Effector memory CD8-positive, alpha-beta T cell (primary cell): Measurements from ENCODE around the gene SLC22A17.

ENCODE experiments used
- ATAC-seq: fragments of 150-1000 bp; cut with Tn5 transposase; replicated peaks from 2 replicates; pipeline ENCODE4 v1.10.0; 2021; ENCODE audit warnings: mild to moderate bottlenecking, moderate library complexity
- DNase-seq, 3 experiments: peaks; one replicate each; pipeline ENCODE4 v3.0.0; 2021
- H3K27ac Mint-ChIP-seq, 2 donors: one replicate each; pipeline ENCODE4 v1.8.0; 2022; ENCODE audit warnings: mild to moderate bottlenecking in 2 of 2, mixed read lengths in 2 of 2, moderate library complexity in 2 of 2
- H3K27me3 Mint-ChIP-seq, 2 donors: one replicate each; pipeline ENCODE4 v1.8.0; 2022; ENCODE audit warnings: mixed read lengths in 2 of 2
- H3K36me3 Mint-ChIP-seq: one replicate; pipeline ENCODE4 v1.8.0; 2022; ENCODE audit warnings: mild to moderate bottlenecking, moderate library complexity, mixed read lengths; ENCODE audit not compliant: insufficient read depth
- H3K4me1 Mint-ChIP-seq, 2 donors: one replicate each; pipeline ENCODE4 v1.8.0; 2022; ENCODE audit warnings: low read depth in 2 of 2, mixed read lengths in 2 of 2
- H3K4me3 Mint-ChIP-seq, 2 donors: one replicate each; pipeline ENCODE4 v1.8.0; 2022; ENCODE audit warnings: mild to moderate bottlenecking in 2 of 2, mixed read lengths in 2 of 2, moderate library complexity in 2 of 2
- H3K9me3 Mint-ChIP-seq, 2 donors: one replicate each; pipeline ENCODE4 v1.8.0; 2022; ENCODE audit warnings: mixed read lengths in 2 of 2

The SLC22A17 gene

GRCh38 chr14:23353433-23353780 lies 720 bp upstream of the SLC22A17 start:
- peaks cover 5% of the 10 kb centered on the region for H3K36me3 Mint-ChIP-seq
- peaks cover 3 to 8% of the 10 kb centered on the region in 2 donors for H3K4me1 Mint-ChIP-seq
- H3K4me3 Mint-ChIP-seq = peak overlapping the region; percentile 36 to 72
- peaks cover 69 to 74% of the 10 kb centered on the region in 2 donors for H3K27me3 Mint-ChIP-seq
- no peaks in the 10 kb centered on the region for H3K9me3 Mint-ChIP-seq
- H3K27ac Mint-ChIP-seq = no peak overlapping the region
- ATAC-seq = no peak
- DNase-seq = no peak

- no peak overlapping the region for H3K27ac Mint-ChIP-seq
Observed at GRCh38 chr14:23351681-23352505, 794 bp downstream of the SLC22A17 start.

GRCh38 chr14:23349156-23349845 lies 3.4 kb downstream of the SLC22A17 start:
- no peak overlapping the region for H3K4me3 Mint-ChIP-seq
- ATAC-seq = no peak
- H3K9me3 Mint-ChIP-seq = no peaks in the 10 kb centered on the region
- peaks cover 5% of the 10 kb centered on the region for H3K36me3 Mint-ChIP-seq
- DNase-seq = no peak
- H3K27me3 Mint-ChIP-seq = peaks cover 53 to 79% of the 10 kb centered on the region in 2 donors
- H3K4me1 Mint-ChIP-seq = peaks cover 3 to 8% of the 10 kb centered on the region in 2 donors
- no peak overlapping the region for H3K27ac Mint-ChIP-seq

More at GRCh38 chr14:23351681-23352505, 794 bp downstream of the SLC22A17 start:
- ATAC-seq (peak; percentile 27), DNase-seq (no peak)
- peaks cover 3 to 8% of the 10 kb centered on the region in 2 donors for H3K4me1 Mint-ChIP-seq
- peak overlapping the region; percentile 36 to 72 for H3K4me3 Mint-ChIP-seq
- H3K36me3 Mint-ChIP-seq = peaks cover 5% of the 10 kb centered on the region
- peaks cover 70 to 89% of the 10 kb centered on the region in 2 donors for H3K27me3 Mint-ChIP-seq
- H3K9me3 Mint-ChIP-seq = no peaks in the 10 kb centered on the region

- Mint-ChIP-seq H3K27ac (no peak overlapping the region), H3K36me3 (peaks cover 5% of the 10 kb centered on the region)
Observed at GRCh38 chr14:23348297-23348655, 4.4 kb downstream of the SLC22A17 start.

GRCh38 chr14:23347406-23348296 lies 5.0 kb downstream of the SLC22A17 start:
- H3K4me1 Mint-ChIP-seq = peaks cover 3 to 5% of the 10 kb centered on the region in 2 donors
- ATAC-seq = no peak
- no peak overlapping the region for H3K4me3 Mint-ChIP-seq
- peaks cover 3% of the 10 kb centered on the region for H3K36me3 Mint-ChIP-seq
- no peaks in the 10 kb centered on the region for H3K9me3 Mint-ChIP-seq
- no peak overlapping the region for H3K27ac Mint-ChIP-seq
- DNase-seq = no peak
- peaks cover 36 to 62% of the 10 kb centered on the region in 2 donors for H3K27me3 Mint-ChIP-seq

More at GRCh38 chr14:23348297-23348655, 4.4 kb downstream of the SLC22A17 start:
- Mint-ChIP-seq H3K4me1 (peaks cover 3 to 8% of the 10 kb centered on the region in 2 donors), H3K27me3 (peaks cover 42 to 69% of the 10 kb centered on the region in 2 donors), H3K9me3 (no peaks in the 10 kb centered on the region), H3K4me3 (no peak overlapping the region)
- ATAC-seq (no peak), DNase-seq (no peak)

- Mint-ChIP-seq H3K4me3 (no peak overlapping the region), H3K4me1 (peaks cover 3 to 5% of the 10 kb centered on the region in 2 donors), H3K36me3 (peaks cover 3% of the 10 kb centered on the region), H3K27ac (no peak overlapping the region), H3K27me3 (peaks cover 43 to 69% of the 10 kb centered on the region in 2 donors), H3K9me3 (no peaks in the 10 kb centered on the region)
- DNase-seq (no peak), ATAC-seq (no peak)
Observed at GRCh38 chr14:23346693-23347405, 5.8 kb downstream of the SLC22A17 start.

- H3K36me3 Mint-ChIP-seq = peaks cover 3% of the 10 kb centered on the region
Observed at GRCh38 chr14:23345987-23346692, 6.5 kb downstream of the SLC22A17 start.

GRCh38 chr14:23344481-23344880 lies 8.2 kb downstream of the SLC22A17 start:
- Mint-ChIP-seq H3K9me3 (no peaks in the 10 kb centered on the region), H3K36me3 (no peaks in the 10 kb centered on the region), H3K27ac (no peak overlapping the region), H3K4me1 (no peaks in the 10 kb centered on the region), H3K27me3 (peaks cover 26 to 50% of the 10 kb centered on the region in 2 donors), H3K4me3 (no peak overlapping the region)
- no peak for ATAC-seq
- no peak for DNase-seq

More at GRCh38 chr14:23345987-23346692, 6.5 kb downstream of the SLC22A17 start:
- ATAC-seq (no peak), DNase-seq (no peak)
- H3K4me1 Mint-ChIP-seq = peaks cover 1 to 2% of the 10 kb centered on the region in 2 donors
- no peaks in the 10 kb centered on the region for H3K9me3 Mint-ChIP-seq
- H3K27ac Mint-ChIP-seq = no peak overlapping the region
- no peak overlapping the region for H3K4me3 Mint-ChIP-seq
- peaks cover 42 to 67% of the 10 kb centered on the region in 2 donors for H3K27me3 Mint-ChIP-seq

GRCh38 chr14:23339506-23340268 lies 13.0 kb downstream of the SLC22A17 start:
- no peaks in the 10 kb centered on the region for H3K36me3 Mint-ChIP-seq

GRCh38 chr14:23335623-23336022 lies 17.1 kb downstream of the SLC22A17 start:
- Mint-ChIP-seq H3K4me1 (no peaks in the 10 kb centered on the region), H3K4me3 (no peak overlapping the region), H3K9me3 (no peaks in the 10 kb centered on the region), H3K27me3 (peaks cover 31 to 42% of the 10 kb centered on the region in 2 donors), H3K36me3 (no peaks in the 10 kb centered on the region), H3K27ac (no peak overlapping the region)
- no peak for DNase-seq
- ATAC-seq = no peak

More at GRCh38 chr14:23339506-23340268, 13.0 kb downstream of the SLC22A17 start:
- H3K4me3 Mint-ChIP-seq = no peak overlapping the region
- ATAC-seq = no peak
- DNase-seq = no peak
- H3K4me1 Mint-ChIP-seq = no peaks in the 10 kb centered on the region
- no peaks in the 10 kb centered on the region for H3K9me3 Mint-ChIP-seq
- no peak overlapping the region for H3K27ac Mint-ChIP-seq
- H3K27me3 Mint-ChIP-seq = peaks cover 40 to 50% of the 10 kb centered on the region in 2 donors

- Mint-ChIP-seq H3K4me3 (no peak overlapping the region), H3K27me3 (no peaks in the 10 kb centered on the region), H3K36me3 (peaks cover 42% of the 10 kb centered on the region), H3K9me3 (no peaks in the 10 kb centered on the region), H3K4me1 (peaks cover 1 to 4% of the 10 kb centered on the region in 2 donors), H3K27ac (no peak overlapping the region)
- DNase-seq = peak; percentile 48 to 53 (median 50)
- peak; percentile 74 for ATAC-seq
Observed at GRCh38 chr14:23327947-23328744, 24.5 kb downstream of the SLC22A17 start.
